HG03521 (cell line): ENCODE measurements around the gene ZNF618.

Experiments used
- ATAC-seq: cut with Tn5 transposase; IDR thresholded peaks from one replicate; pipeline ENCODE4 v1.9.1; 2021; ENCODE audit warnings: mild to moderate bottlenecking, moderate library complexity; ENCODE audit not compliant: unreplicated experiment

The ZNF618 gene

DNA sequence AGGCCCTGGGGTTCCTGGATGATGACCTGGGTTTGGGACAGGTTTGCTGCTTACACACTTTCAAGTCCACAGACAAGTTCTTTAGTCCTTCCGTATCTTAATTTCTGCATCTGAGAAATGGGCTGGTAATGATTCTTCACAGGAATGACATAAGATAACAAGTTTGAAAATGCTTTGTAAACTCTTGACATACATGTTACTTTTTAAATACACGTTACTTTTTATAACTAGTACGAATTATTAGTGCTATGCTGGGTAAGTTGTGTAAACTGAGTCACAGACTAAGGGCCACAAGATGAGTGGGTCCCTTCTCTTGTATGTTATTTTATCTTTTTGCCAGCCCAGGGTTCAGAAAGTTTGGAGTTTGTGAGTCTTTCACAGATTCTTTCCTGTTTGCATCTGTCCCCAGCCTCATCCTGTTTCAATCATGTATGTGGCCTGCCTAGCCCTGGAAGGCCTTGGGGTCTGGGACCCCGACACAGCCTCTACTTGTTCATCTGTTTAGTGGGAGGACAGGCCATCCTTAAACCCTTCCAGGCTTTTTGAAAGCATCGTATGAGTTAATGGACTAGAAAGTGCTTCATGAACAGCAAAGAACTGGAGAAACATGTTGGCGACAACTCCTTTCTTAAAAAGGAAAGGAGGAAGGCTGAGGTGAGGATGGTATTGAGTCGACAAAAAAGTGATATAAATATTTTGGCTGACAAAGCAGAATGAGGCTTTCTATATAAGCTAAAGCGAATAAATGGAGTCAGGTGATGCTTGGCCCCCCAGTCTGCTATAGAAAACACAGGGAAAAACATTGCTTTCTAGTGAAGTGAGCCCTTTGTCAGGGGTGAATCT, 9.3 kb downstream of the ZNF618 start:
- no peak for ATAC-seq

DNA sequence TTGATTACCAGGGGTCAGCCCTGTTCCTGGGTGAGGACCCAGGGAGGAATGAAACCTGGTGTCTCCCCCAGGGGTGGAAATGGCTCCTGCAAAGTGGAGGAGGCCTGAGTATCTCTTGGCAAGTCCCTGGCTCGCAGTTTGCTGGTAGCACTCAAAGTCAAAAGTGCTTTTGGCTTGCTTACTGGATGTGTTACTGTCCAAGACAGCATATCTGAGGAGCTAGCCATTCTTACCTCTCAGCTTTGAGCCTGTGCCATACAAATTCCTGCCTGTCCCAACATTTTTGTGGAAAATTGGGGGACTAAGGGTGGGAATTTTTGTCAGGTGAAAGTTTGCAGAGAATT, 9.9 kb downstream of the ZNF618 start:
- no peak for ATAC-seq

DNA sequence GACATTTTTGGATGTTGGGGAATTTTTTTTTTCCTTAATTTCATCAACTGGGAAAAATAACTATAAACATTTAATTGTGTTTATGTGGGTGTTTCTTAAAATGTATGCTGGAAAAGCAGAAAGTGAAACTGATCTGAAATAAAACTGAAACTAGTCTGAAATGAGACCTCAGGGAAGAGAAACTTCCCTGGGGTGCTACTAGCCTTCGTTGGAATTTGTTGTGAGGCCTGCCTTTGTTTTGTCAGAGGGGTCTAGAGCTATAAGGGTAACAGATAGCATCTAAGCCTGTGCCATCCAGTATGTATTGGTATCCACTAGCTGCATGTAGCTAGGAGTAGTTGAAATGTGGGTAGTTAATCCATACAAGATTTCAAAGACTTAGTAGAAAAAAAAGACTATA, 10.4 kb downstream of the ZNF618 start:
- ATAC-seq: no peak

DNA sequence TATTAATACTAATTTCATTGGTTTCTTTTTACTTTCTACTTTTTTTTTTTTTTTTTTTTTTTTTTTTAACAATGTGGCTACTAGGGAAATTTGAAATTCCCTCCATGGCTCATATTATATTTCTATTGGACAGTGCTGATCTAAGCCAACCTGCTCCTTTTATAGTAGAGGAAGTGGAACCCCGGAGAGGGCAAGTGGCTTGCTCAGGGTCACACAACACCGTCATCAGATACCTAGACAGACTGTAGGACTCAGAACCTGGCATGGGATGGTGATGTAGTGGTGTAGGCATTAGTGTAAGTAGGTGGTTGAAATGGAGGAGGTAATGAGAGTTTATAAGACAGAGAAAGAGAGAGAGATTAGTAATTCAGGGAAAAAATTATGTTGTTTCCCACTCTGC, 10.8 kb downstream of the ZNF618 start:
- ATAC-seq: no peak

DNA sequence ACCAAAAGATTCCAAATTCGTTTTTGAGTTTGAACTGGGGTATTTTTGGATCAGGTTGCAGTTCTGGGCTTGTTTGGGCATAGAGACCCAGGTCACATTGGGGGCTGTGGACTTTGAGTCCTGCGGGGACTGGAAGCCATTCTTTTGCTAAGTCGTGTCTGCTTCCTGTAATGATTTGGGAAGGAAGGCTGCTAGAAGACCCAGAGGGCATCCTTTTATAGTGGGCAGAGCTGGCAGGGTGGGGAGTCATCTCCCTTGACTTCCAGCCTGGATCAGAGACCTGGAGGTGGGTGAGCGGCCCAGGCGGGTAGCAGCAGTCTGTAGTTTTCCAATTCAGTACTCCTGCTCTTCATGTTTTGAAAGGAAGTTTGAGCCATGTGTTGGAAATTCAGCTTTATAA, 11.3 kb downstream of the ZNF618 start:
- no peak for ATAC-seq

DNA sequence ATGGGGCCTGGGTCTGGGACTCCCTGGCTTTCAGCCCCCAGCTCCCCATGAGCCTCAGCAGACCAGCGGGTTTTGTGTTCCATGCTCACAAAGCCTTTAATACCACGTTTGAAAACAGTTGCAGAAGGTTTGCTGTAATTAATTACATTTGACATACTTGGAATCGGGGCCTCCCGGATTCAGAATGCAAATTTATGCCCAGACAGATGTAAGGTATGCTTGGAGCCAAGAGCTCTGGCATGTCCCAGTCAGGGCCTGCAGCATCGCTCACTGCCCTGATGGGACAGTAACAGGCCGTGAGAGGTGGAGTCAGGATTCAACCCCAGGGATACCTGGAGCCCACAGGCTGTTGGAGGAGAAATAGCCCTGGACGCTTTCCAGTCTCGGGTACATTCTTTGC, 12.2 kb downstream of the ZNF618 start:
- no peak for ATAC-seq

DNA sequence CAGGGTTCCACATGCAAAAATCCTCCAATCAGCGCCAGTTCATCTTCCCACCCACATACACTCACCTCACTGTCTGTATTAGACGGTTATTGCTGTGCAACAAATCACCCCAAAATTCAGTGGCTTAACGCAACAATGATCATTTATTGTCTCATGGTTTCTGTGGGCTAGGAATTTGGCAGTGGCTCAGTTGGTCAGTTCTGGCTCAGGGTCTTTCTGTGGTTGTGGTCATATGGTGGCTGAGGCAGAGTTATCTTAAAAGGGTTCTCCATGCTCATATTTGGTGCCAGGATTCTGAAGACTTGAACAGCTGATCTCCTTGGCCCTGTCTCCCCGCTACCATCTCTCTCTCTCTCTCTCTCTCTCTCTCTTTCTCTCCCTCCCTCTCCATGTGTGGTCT, 12.9 kb downstream of the ZNF618 start:
- ATAC-seq: no peak

DNA sequence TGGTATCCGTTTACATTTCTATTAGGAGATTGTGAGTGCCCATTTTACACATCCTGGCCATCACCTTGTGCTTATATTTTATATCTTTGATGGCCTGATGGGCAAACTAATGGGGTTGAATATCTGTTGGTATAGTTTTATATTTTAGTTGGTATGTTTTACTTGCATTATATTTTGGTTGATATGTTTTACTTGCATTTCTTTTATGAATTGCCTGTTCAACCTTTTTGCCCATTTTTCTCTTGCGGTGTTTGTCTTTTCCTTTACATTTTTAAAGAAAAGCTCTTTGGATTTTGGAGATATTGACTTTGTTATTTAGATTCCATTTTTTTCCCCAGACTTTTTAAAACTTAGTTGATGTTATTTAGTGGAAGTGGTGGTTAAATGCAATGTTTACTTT, 14.6 kb downstream of the ZNF618 start:
- no peak for ATAC-seq

DNA sequence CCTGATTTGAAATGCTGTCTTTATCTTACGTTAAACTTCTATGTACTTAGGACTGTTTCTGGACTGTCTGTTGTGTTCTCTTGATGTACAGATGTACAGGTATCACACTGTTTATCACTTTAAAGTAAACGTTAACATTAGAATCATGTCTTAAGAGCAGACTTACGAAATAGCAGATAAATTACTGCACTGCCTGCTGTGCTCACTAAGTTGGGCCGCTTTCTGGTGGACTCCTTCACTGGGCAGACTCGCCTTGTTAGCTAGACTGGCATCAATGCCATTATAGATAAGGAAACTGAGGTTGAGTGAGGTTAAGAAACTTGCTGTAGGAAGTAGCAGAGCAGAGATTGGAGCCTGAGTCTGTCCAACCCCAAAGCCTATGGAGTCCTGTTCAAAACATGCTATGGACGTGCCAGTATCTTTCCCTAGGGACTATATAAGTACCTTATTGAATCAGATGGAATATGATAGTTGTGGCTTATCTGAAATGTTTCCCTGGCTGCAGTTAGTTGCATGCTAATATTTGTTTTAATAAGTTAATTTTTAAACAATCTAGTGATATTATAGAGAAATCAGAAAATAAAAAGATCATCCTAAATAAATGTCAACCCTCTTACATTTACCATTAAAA, 16.9 kb downstream of the ZNF618 start:
- ATAC-seq: no peak

DNA sequence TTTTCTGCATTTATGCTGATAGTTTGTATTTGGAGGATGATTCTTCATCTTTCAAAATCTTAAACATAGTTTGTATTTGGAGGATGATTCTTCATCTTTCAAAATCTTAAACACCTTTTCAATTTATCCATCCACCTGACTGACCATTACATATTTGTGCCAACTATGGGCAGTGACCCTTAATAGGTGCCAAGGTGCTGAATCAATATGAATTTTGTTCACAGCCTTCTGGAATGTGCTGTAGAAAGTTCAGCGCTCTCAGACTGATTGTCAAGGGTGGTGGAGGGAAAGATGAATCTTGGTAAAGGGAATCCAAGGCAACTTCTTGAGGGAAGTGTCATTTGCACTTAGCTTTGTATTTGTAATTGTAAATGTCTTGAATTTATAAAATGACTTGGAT, 18.1 kb downstream of the ZNF618 start:
- no peak for ATAC-seq

DNA sequence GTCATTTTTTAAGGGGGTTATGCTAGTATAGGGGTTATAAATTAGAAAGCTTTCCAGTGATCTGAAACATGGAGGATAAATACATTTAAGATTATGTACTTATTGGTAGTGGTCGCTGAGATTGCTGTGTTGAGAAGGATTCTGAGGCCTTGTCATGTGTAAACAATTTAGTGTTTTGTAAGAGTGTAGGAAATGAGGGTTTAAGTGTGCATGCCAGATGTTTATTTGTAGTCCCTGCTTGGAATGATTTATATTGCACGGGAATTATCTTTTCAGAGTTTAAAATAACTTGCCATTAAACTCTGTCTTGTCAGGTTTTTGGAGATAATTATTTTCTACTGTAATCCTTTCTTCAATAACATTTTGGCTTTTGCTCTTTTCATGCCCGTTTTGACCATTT, 19.4 kb downstream of the ZNF618 start:
- no peak for ATAC-seq

DNA sequence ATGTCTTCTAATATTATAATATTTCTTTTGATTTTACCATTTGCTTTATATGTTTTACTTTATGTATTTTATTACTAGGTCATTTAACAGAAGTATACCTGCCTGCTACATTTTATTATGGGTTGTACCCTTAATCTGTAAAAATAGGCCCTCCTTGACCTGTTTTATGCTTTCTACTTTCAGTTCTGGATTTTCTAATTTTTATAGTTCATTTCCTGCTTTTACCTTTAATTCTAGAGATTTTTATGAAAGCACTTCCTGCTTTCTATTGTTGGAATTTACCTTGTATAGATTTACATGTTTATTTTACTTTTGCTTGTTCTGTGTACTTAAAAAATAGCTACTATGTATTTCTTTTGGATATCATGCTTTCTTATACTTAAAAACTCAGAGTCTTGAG, 20.6 kb downstream of the ZNF618 start:
- no peak for ATAC-seq

DNA sequence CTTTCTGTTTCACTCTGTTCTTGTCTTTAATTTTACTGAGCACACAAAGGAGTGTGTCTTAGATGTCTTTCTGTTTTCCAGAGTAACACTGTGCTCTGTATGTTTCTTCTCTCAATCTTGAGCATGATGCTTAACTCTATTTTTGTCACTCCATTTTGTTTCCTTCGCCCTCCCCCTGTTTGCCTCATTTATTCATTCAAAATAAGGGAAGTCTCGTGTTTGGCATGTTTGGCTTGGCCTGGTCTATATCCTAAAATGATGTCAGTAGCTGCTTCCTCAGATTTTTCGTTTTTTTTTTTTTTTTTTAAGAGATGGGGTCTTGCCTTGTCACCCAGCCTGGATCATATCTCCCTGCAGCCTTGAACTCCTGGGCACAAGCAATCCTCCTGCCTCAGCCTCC, 22.0 kb downstream of the ZNF618 start:
- no peak for ATAC-seq

DNA sequence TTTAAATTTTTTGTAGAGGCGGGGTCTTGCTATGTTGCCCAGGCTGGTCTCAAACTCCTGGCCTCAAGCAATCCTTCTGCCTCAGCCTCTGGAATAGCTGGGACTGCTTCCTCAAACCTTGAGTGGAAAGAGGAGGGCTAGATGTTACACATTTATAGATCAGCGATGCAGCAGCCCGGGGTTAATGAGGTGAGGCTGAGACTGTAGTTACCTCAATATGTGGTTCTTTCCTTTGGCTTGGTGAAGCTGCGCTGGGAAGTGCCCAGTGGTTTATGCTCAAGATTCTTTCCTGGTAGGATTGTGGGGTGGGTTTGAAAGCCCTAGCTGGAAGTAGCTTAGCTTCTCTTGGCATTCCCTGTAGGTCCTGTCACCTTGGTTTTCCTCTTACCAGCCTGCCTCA, 22.5 kb downstream of the ZNF618 start:
- ATAC-seq: no peak

DNA sequence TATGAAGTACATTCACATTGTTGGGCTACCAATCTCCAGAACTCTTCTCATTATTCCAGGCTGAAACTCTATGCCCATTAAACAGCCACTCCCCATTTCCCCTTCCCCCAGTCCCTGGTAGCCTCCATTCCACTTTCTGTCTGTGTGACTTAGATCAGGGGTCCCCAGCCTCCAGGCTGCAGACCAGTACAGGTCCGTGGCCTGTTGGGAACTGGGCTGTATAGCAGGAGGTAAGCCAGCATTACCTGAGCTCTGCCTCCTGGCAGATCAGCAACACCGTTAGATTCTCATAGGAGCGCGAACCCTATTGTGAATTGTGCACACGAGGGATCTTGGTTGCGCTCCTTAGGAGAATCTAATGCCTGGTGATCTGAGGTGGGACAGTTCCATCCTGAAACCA, 23.1 kb downstream of the ZNF618 start:
- ATAC-seq: no peak

DNA sequence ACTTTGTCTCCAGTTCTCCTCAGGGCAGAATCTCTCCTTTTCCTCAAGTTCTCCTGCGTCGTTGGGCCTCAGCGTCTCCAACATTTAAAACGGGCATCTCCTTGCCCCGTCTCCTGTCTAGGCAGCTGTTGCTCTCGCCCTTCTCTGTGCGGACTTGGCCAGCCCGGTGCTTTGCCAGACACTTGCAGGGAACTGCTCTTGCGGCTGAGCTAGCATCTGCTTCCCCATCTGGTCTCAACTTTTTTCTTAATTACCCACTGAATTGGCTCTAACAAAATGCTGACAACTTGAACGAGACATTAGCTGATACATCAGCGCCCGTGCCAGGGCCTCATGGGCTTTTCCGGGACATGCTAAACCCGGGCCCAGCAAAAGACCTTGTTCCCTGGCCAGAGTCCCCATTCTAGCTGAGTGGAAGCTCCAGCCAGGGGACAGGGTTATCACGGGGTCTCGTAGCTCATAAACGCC, 25.1 kb downstream of the ZNF618 start:
- no peak for ATAC-seq

DNA sequence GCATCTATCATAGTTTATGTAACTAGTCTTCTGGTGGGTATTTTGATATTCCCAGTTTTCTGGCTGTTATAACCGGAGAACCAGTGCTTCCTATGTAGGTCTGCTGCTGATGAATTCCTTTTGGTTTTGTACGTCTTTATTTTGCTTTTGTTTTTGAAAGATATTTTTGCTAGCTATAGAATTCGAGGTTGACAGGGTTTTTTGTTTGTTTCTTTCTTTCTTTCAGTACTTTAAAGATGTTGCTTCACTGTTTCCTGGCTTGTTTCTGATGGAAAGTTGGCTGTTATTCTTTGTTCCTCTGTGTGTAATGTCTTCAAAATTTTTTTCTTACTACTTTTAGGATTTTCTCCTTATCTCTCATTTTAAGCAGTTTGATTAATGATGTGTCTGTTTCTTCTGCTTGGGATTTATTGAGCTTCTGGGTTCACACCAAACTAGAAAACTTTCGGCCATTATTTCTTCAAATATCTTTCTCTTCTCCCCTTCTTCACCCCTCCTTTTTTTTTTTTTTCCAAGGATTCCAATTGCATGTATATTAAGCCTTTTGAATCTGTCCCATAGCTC, 27.5 kb downstream of the ZNF618 start:
- no peak for ATAC-seq

DNA sequence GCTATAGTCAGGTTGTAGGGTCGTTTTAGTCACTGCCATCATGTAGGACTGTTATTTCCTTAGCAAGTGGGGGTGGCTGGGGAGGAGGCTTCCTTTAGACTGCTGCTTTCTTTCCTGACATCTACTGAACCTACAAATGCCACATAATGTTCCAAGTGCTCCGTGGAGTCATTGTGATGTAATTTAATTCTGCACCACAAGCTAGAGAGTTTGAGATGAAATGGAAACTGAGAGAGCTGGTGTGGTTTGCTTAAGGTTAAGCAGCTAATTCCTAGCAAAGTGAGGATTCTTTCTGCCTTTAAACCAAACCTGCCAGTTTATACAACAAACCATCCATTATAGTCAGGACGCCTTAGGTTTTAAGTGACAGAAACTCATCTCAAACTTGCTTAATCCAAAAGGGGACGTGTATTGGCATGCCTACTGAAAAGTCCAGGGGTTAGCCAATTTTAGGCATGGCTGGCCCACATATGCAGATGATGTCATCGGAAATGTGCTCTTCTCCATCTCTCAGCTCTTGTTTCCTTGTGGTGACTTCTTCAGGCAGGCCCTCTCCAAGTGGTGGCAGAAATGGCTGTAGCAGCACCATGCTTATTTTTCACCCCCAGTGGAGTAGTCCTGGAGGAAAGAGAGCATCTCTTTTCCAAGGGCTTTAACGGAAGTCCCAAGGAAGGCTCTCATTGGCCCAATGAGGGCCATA, 30.5 kb downstream of the ZNF618 start:
- ATAC-seq: no peak

DNA sequence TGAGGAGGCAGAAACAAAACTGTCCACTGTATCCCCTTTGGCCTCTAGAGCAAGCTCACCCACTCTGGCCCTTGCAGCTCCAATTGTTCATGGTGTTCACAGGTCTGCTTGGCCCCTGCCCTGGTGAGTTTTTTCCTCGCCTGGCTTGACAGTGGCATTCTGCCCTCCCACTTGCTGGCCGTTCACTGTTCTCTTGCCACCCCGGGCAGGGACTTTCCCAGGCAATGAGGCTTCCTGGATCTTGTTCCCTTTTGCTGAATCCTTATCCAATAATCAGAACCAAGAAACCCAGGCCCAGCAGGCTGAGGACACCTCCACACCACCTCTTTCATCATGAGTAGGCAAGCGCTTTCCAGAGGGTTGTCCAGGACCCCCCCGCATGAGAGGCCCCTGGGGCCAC, 31.2 kb downstream of the ZNF618 start:
- ATAC-seq: no peak

DNA sequence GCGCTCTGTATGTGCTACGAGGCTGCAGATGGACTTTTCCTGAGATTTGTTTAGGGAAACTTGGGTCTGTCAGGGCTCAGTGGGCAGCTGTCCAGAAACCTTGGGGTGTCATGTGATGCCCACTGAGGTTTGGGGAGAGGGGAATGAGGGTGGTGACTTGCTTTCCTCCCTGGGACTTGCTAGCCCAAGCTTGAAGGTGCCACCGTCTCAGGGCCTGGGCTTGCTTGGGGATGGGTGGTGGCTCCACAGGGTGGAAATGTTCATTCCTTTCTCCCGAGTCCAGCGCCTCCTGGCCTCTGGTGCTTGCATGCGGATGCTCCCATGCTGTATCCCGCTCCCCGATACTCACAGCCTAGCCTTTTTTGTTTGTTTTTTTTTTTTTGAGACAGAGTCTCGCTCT, 33.3 kb downstream of the ZNF618 start:
- no peak for ATAC-seq

DNA sequence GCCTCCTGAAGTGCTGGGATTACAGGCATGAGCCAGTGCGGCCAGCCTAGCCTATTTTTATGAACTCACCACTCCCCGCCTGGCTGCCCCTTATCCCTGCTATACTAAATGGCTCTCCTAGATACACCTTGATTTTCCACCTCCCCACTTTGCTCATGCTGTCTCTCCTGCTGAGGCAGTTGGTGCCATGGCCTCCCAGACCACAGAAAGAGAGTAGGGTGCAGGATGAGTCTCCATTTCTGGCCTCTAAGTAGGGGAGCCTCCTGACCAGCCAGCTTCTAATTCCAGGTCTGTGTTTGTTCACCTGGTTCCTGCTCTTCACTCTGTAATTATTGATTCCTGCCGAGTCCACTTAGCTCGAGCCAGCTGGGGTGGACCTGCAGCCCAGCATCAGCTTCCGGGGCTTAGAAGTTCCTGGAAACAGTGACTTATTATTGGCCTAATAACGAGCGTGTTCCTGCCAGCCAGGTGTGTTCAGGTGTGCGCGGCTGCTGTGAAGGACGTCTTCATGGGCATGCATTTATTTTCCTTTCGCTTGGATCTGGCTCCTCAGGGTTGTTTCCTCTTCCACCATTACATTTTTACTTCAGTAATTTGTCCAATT, 34.0 kb downstream of the ZNF618 start:
- no peak for ATAC-seq
